ENCODE results near the gene BTBD16.

BTBD16 gene
- 0.04 to 0.05 reads per million in 2 donors for total RNA-seq

DNA sequence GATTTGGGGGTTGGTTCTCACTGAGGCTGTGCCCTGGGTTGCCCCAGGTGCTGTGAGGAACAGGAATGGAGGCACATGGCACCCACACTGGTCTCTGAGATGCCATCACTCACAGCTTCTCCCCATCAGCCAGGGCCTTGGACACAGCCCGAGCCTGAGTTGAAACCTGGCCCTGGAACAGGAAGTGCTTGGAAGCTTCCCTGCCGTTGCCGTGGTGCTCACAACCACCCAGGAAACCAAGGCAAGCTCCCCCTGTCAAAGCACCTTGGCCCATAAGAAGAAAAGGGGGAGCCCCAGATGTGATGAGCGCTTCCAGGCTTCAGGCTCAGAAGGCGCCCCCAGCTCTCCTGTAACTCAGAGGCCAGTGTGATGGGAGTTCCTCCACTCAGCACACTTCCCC is at the start of gene BTBD16:
TSS of gene BTBD16 (plus strand) at position 221 of the 400 bp plus-strand sequence. CDS start 3,786 bp downstream, outside the sequence.
- no peak for DNase-seq

DNA sequence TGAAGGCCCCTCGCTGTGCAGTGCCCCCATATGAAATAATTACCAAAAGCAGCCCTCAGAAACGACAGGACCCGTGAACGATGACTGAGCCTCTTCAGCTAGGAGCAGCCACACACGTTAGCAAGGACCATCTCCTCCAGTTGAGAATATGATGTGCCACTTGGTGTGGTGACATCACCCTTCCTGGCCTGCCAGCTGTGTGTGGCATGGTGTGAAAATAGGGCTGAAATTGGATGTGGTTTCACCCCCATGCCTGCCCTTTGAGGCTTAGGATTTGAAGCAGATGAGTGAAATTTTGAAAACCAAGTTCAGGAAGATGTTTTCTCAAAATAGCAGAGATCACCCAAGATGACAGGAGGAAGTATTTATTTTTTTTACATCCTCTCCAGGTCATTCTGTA is 49.1 kb upstream of the BTBD16 start:
- no peak for DNase-seq

DNA sequence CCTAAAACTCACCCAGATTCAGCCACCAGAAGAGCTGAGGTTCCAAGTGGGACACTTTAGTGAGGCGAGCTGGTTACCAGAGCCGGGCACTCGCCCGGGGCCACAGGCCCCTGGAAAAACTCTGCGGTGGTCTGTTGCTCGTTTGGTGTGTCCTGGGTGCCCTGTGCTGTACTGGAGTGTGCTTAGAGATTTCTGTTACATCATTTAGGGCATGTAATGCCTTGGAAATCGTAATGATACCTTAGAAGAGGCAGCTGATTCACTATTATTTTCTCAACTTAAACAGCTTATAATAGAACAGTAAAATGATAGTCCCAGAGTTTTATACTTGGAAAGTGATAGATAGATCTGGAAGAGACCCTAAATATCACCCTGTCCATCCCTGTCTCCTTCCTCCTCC is 48.5 kb upstream of the BTBD16 start:
- DNase-seq = no peak

DNA sequence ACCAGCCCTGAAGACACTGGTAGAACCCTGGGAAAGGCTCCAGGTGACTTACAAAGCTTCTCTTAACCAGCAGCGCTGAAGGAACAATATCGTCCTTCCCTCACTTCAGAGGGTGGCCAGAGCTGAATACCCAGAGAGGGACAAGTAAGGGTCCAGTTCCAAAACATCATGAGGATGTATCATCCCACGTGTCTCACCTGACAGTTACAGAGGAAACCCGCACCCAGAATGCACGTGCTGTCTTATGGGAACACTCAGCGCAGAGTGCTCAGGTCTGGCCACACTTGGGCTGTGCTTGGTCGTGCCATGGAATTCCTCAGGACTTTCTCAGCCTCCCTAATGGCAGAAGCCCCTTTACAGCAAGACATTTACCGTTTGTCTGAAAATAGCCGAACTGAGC is 46.9 kb upstream of the BTBD16 start:
- no peak for DNase-seq

DNA sequence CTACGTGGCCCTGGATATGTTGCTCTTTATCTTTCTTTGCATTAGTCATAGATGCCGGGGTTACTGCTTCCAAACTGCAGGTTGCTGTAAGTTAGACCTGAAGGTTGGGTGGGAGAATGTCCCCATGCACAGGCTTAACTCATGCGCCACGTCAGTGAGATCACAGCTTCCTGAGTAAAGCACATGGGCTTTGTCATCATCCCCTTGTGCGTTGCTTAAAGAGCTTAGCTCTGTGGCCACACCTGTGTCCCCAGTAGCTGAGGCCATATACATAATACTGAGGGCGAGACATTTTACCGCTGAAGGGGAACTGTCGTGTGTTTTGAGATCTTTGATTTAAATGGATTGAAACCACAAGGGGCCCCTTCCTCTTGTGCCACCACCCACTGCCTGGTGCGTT is 45.8 kb upstream of the BTBD16 start:
- DNase-seq = no peak

DNA sequence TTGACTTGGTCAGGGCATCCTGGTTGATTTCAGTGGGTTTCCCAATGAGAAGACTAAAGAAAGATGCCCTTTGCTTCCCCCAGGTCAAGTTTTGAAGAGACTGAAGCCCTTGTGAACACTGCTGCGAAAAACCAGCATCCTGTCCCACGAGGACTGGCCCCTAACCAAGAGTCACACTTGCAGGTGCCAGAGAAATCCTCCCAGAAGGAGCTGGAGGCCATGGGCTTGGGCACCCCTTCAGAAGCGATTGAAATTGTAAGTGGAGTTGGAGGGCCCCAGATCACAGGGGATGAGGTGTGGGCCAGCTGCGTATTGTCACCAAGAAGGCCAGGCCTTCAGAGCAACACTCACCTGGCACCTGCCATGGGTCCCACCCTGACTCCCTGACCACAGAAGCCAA is 43.3 kb upstream of the BTBD16 start:
- no peak for DNase-seq

DNA sequence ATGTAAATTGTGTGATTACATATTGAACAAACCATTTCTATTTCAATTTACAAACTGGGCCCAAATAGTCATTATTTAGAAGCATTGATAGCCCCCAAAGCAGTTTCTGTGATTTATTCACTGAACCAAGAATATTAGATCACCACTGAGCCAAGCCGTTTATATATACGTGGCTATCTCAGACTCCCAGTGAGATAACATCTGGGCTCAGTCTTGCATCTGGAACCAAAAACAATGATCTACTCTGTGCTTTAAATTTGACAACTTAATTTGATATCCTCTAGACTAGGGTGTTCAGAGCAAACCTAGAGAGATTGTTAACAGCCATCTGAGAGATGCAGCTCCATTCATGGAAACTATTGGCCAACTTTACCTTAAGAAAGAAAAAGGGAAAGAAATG is 41.4 kb upstream of the BTBD16 start:
- no peak for DNase-seq

DNA sequence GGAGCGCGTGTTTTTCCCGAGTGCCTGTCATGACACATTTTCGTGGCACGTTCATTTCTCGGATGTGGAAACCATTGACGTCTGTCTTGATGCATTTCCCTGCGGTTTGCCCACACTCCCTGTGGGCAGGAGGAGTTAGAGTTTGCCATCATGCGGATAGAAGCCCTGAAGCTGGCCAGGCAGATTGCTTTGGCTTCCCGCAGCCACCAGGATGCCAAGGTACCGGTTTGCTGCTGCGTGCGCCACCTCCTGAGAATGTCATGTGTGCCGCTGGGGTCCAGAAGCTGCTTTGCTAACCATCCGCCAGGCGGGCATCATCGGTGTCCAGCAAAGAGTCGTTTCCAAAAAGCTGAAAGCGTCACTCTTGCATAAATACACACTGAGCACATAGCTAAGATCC is 40.9 kb upstream of the BTBD16 start:
- DNase-seq = no peak

DNA sequence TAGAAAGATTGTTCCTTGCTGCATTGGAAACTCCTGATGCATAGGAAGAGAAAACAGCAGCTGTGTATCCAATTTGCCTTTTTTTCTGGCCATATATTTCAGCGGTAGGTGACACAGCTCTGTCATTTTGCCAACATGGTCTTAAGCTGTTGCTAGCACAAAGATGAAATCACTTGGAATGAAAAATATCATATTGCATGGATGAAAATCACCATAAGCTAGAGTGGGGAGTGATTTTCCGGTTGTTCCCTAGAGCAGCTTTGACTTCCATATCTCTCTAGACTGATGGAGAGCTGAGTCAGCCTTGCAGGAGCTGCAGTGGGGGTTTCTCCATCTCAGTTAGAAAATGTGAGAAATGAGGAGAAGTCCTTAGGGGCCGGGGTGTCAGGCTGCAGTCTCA is 38.3 kb upstream of the BTBD16 start:
- no peak for DNase-seq

DNA sequence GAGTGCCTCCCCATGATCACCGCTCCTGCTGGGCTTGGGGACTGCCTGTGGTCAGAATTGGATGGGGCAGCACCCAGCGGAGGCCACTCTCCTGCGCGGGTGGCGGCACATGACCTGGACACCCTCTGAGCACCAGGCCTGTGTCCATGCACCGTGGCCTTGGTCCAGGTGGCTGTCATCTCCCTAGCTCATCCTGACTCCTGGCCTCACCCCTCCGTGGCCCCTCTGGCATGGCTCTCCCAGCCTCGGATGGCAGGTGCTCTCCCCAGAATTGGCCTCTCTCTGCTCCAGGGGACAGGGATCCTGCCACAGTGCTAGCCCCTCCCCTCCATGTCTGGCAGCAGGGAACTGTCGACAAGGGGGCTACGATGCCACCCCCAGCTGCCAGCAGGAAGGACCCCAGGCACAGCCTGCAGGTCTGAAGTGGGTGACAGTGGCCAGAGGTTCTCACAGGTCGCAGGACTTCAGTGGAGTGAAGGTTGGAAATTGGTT is 37.2 kb upstream of the BTBD16 start:
- DNase-seq = no peak

DNA sequence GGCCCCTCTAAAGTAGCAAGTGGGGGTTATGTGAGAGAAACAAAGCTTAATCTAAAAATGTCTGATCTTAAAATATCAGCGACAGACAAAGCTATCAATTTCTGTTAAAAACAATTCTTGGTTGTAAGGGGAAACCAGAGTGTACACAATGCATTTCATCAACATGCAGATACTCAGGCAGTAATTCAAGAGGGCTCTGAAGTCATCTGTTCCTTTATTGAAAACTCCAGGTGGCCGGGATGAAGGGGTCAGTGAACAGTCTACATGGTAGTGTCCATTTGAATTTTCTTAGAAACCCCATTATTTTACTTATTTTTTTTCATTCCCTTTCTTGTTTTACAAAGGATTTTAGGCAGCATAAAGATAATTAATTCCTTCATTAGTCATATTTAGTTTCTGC is 36.7 kb upstream of the BTBD16 start:
- DNase-seq = no peak

DNA sequence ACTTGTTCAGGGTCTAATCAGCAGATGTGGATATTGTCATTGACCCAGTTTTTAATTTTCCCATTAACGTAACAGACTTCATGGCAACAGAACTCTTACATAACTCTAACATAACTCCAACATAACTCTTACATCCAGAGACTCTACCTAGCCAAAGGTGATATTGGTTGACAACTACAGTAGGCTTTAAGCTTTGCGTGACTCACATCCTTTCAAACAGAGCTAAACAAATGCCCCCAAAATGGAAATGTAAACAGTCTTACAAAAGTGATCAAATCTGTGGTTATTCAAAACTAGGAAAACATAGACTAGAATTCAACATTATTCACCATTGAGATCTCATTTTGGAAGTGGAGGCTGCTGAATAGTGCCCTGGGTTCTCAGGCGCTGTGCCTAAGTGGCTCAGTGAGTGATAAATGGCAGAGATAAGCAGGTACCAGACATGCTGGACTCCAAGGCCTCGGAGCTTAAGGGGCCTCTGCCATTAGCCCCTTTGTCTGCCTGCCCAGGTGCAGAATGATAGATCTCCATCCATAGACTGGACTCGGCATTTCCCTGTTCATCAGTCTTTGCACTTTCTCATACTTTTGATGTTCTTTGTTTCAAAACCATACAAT is 34.3 kb upstream of the BTBD16 start:
- DNase-seq = no peak

DNA sequence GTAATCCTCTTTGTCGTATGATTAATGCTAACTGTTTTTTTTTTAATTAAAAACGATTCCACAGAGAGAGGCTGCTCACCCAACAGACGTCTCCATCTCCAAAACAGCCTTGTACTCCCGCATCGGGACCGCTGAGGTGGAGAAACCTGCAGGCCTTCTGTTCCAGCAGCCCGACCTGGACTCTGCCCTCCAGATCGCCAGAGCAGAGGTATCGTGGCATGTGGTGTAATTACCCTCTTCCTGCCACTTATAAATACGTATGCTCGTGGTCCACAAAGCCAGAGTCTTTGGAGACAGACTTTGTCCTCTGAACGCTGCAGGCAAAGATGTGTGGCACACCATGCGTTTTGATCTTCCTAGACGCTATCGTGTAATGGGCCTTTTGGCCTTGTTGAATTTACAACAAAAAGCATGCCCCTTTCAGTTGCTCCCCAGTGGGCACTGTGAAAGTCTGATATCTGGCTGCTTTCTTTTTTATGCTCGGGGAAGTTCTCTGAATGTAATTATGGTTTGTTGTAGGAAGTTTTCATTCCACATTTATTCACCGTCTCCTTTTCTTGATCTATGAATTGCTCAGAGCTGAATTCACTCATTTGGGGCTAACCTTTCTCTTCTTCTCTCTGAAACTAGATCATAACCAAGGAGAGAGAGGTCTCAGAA is 33.6 kb upstream of the BTBD16 start:
- no peak for DNase-seq

DNA sequence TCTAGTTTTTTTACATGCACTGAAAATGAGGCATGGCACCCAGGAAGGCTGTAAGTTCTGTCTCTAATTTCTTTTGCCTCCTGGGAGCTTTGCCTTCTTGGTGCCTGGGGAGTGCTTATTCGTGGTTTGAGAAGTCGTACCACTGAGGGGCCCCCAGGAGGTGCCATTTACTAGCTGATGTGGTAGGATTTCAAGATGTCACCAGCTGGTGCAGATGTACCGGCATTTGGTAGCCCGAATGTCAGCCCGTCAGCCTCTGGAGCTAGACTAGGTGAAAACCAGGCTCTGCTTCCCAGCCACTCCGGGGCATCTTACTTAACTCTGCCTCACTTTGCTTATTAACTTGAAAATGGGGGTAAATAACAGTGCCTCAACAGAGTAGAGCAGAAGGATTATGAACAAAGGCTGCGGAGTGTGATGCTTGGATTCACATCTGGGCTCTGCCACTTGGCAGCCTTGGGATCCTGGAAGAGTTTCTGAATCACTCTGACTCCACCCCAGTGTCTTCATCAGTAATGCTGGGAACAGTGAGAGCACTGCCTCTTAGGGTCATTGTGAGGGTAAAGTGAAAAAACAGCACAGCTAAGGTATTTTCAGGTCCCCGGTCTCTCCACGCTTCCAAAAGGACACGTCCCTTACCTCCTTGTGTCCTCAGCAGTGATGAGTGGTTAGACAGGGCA is 31.4 kb upstream of the BTBD16 start:
- no peak for DNase-seq

DNA sequence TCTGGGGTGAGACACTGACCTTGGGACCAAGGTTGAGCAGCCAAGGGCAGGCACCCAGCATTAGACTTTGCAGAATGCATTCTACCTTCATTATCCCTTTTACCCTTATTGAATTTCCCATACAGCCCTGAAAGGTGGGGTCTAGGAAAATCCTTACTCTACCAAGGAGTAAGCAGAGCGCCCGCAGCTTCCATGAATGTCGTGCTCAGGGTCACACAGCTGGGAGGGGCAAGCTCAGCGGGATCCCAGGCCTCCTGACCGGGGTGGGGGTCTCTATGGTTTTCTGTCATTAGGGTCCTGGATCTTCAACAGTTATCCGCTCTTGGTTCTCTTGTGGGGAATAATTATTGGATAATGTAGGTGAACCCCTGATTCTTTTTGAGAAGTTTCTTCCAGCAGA is 30.7 kb upstream of the BTBD16 start:
- no peak for DNase-seq

DNA sequence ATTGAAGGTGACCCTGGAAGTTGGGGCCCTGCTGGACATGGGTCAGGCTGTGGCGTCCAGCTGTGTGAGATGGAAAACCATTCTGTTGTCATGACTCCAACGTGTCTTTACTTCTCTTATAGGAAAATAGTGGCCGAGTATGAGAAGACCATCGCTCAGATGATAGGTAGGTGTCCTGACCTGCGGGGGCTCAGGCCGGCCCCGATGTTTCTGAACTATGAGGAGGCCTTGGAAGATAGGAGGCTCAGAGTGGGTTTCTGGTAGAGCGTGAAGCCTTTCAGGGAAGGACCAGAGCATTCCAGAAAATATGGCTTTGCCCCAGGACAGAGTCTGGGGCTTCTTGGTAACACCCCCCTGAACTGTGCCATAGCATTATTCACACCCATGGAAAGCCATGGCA is 29.3 kb upstream of the BTBD16 start:
- DNase-seq = no peak

DNA sequence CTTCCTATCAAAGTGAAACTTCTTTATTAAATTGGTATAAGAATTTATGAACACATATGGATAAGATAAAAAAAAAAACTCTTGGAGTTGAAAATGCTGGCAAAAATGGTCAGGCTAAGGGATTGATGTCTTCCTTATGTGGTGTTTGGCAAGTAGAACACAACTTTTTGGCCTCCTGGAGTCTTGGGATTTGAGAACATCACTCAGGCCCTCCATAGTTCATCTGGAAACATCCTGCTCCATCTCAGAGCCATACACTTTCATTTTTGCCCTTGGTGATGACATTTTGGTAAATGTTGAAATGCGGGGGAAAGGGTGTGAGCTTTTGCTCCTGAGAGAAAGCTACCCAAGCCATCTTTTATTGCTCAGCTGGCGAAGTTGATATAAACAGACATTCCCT is 27.5 kb upstream of the BTBD16 start:
- no peak for DNase-seq

DNA sequence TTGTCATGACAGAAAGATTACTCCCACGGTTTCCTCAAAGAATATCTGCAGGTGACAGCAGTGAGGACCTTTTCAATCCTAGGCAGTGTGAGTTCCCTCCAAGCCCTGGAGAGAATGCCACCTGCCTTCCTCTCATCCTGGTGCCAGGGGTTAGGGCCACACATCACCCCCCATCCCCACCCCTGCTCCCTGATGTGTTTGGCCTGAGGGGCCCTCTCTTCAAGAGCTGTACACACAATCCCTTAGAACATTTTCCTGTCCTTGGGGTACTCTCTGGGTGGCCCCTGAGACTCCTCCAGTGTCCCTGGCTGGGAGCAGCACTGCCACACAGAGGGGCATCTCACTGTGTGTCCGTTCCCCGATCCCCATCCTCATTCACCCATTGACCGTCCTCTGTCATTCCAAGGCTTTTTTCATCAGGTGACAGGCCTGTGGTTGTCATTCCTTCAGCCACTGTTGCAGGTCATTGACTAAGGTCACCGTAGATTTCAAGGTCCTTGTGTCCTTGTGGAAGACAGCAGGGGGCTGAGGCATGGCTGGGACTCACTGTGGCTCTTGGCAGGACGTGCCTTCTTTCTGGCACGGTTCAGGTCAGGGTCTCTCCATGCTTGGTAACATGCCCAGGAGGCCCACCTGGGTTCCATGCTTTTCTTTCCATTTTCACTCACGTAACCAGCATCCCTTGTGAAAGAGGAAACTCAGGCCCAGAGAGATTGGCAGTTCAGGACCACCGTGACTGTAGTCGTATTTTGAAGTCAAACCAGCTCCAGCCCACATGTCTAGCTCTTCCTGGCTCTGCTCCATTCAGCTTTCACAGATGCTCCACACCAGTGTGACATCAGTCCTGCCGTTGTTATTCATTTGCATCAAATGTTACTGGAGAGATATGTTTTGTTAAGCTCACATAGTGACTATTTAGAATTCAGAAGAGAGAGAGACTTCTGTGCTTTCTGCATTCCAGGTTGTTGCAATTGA is 26.8 kb upstream of the BTBD16 start:
- no peak for DNase-seq

DNA sequence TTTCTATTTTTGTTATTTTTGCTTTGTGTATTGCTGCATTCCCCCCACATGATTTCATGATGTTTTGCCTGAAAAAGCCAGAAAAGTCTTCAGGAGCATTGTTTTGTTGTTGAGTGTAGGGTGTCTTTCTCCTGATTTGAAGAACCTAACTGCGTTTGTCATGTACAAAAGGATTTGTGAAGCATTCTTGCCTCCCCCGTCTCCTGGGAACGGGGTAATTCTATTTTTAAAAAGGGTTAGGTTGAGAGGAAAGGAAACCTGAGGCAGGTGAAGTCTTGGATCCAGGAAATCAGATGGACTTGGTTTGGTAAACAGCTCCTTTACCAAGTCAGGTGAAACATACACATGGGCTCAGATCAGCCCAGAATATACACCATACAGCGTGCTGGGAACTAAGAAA is 26.0 kb upstream of the BTBD16 start:
- DNase-seq = no peak

DNA sequence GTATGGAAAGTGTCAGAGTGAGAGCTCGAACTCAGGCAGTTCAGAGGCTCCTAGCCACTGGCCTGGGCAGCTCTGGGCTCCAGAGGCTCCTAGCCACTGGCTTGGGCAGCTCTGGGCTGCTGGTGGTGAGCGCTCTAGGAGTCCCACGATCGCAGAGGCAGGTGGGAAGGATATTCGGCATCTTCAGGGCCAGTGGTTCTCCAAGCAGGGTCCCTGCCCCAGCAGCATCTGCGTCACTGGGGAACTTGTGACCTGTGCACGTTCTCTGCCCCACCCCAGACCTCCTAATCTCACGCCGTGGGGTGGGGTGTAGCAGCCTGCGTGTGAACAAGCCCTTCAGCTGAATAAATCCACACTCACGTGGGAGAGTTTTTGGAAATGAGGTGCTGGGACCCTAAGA is 25.2 kb upstream of the BTBD16 start:
- no peak for DNase-seq

DNA sequence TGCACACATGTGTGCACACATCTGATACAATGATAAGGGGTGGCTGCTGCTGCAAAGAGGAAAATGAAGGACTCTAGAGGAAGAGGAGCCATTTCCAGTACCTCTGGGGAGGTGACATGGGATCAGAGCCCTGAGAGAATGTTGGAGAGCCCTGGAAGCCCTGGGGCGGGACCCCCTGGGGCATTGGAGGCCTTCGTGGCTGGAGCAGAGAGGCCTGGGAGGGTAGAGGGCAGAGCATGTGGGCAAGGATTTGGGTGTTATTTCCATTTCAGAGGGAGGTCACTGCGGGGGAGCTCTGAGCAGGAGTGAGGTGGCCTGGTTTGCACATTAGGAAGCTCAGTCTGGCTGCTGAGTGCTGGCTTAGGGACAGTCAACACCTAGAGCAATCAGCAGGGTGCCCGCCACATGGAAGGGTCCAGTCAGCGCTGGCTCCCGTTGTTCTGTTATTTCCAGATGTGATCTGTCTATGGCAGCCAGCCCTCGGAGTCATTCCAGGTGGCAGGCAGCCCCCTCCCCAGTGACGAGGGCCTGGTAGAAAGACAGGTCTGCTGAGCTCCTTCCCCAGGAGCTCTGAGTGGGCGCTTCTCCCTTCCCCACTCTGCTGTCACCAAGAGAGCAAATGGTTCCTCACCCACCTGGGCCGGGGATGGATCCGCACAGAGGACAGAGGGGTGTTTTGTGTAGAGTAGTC is 24.1 kb upstream of the BTBD16 start:
- DNase-seq = no peak

Data from activated gamma-delta T cell (primary cell).